Loucy (cell line): ENCODE results near the gene ELL2.

Source experiments
- EZH2phosphoT487 ChIP-seq: fragments of 200-600 bp; IDR thresholded peaks from 2 replicates; pipeline ENCODE4 v1.6.1; 2018; ENCODE audit warnings: antibody characterized with exemption, mild to moderate bottlenecking, moderate library complexity, borderline replicate concordance
- TF ChIP-seq, protein P1 (sequence below): fragments of 200-600 bp; sonication (generic); conservative IDR thresholded peaks from 2 replicates; pipeline ENCODE4 v1.5.1; 2014; ENCODE audit warnings: mild to moderate bottlenecking, antibody characterized with exemption, low read length

DNA sequence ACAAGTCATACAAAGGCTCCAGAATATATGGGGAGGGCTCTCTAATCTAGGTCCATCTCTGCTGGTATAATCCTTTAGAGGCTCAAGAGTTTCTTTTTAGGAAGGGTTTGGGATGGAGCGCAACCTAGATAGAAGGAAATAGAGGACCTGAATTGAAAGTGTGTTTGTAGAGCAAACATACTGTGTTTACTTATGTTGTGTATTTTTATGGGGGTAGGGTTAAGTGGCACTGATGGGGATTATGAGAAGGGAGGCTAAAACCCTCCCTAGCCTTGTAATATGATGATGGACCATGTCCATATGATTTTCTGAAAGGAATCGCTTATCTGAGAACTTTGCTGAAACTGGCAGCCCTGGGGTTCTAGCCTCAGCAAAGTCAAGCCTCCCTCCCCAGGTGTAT lies 4.4 kb upstream of the ELL2 start:
- TF ChIP-seq, protein P1, sequence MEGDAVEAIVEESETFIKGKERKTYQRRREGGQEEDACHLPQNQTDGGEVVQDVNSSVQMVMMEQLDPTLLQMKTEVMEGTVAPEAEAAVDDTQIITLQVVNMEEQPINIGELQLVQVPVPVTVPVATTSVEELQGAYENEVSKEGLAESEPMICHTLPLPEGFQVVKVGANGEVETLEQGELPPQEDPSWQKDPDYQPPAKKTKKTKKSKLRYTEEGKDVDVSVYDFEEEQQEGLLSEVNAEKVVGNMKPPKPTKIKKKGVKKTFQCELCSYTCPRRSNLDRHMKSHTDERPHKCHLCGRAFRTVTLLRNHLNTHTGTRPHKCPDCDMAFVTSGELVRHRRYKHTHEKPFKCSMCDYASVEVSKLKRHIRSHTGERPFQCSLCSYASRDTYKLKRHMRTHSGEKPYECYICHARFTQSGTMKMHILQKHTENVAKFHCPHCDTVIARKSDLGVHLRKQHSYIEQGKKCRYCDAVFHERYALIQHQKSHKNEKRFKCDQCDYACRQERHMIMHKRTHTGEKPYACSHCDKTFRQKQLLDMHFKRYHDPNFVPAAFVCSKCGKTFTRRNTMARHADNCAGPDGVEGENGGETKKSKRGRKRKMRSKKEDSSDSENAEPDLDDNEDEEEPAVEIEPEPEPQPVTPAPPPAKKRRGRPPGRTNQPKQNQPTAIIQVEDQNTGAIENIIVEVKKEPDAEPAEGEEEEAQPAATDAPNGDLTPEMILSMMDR = no peak
- TF ChIP-seq EZH2phosphoT487 = no peak
